Chondrocyte (in vitro differentiated cells): ENCODE results near the gene PPP3CB. TPM values are rescaled to one million over a fixed set of nuclear protein-coding genes. Genes with fewer than 3 reads are reported as not detected.

ENCODE experiments used
- DNase-seq: peaks from one replicate; pipeline ENCODE4 v3.0.0; 2021; ENCODE audit warnings: mixed read lengths, low spot score
- H3K27ac Mint-ChIP-seq: one replicate; pipeline ENCODE4 v1.8.0; 2021; ENCODE audit warnings: mild to moderate bottlenecking, moderate library complexity, mixed read lengths; ENCODE audit not compliant: unreplicated experiment
- H3K27me3 Mint-ChIP-seq: 2 replicates; pipeline ENCODE4 v1.8.0; 2021; ENCODE audit warnings: low read depth, mixed read lengths
- H3K36me3 Mint-ChIP-seq: 2 replicates; pipeline ENCODE4 v1.8.0; 2021; ENCODE audit warnings: low read depth, mixed read lengths
- H3K4me1 Mint-ChIP-seq: 2 replicates; pipeline ENCODE4 v1.8.0; 2021; ENCODE audit warnings: low read depth, mild to moderate bottlenecking, mixed read lengths
- H3K4me3 Mint-ChIP-seq: one replicate; pipeline ENCODE4 v1.8.0; 2021; ENCODE audit warnings: mild to moderate bottlenecking, moderate library complexity, mixed read lengths; ENCODE audit not compliant: unreplicated experiment
- H3K9me3 Mint-ChIP-seq: 2 replicates; pipeline ENCODE4 v1.8.0; 2021; ENCODE audit warnings: low read depth, mixed read lengths
- CTCF ChIP-seq: fragments of 200-600 bp; sonication (generic); IDR thresholded peaks from 2 replicates; pipeline ENCODE4 v1.5.0; 2021; ENCODE audit warnings: antibody characterized with exemption, mild to moderate bottlenecking, moderate library complexity
- total RNA-seq: library from RNA; stranded (reverse); gene quantifications from 3 replicates; pipeline ENCODE4 v1.2.1, GENCODE V29; 2021

PPP3CB gene
- total RNA-seq, 1 donor from 2014 or later: 61.1 TPM

- no peaks in the 10 kb centered on the region for H3K9me3 Mint-ChIP-seq
- no peaks in the 10 kb centered on the region for H3K36me3 Mint-ChIP-seq
- DNase-seq: no peak
- peak overlapping the region; percentile 79 for H3K4me3 Mint-ChIP-seq
- no peak for TF ChIP-seq CTCF
- no peaks in the 10 kb centered on the region for H3K27me3 Mint-ChIP-seq
- peak overlapping the region; percentile 95 for H3K27ac Mint-ChIP-seq
- H3K4me1 Mint-ChIP-seq: peaks cover 37% of the 10 kb centered on the region
Measured at GRCh38 chr10:73413108-73413527, 82.7 kb downstream of the PPP3CB start.

- TF ChIP-seq CTCF: no peak
- H3K27me3 Mint-ChIP-seq: no peaks in the 10 kb centered on the region
- DNase-seq: no peak
- no peaks in the 10 kb centered on the region for H3K9me3 Mint-ChIP-seq
- H3K4me3 Mint-ChIP-seq: no peak overlapping the region
- H3K36me3 Mint-ChIP-seq: peaks cover 10% of the 10 kb centered on the region
- peaks cover 50% of the 10 kb centered on the region for H3K4me1 Mint-ChIP-seq
- no peak overlapping the region for H3K27ac Mint-ChIP-seq
Measured at GRCh38 chr10:73410897-73411296, 84.9 kb downstream of the PPP3CB start.

- DNase-seq: no peak
- no peak for TF ChIP-seq CTCF
- H3K36me3 Mint-ChIP-seq: peaks cover 10% of the 10 kb centered on the region
- no peaks in the 10 kb centered on the region for H3K9me3 Mint-ChIP-seq
- H3K27me3 Mint-ChIP-seq: no peaks in the 10 kb centered on the region
- H3K4me3 Mint-ChIP-seq: no peak overlapping the region
- no peak overlapping the region for H3K27ac Mint-ChIP-seq
- H3K4me1 Mint-ChIP-seq: peaks cover 43% of the 10 kb centered on the region
Measured at GRCh38 chr10:73408978-73409521, 86.8 kb downstream of the PPP3CB start.

GRCh38 chr10:73408061-73408460 is 87.8 kb downstream of the PPP3CB start:
- no peaks in the 10 kb centered on the region for H3K9me3 Mint-ChIP-seq
- DNase-seq: no peak
- no peaks in the 10 kb centered on the region for H3K27me3 Mint-ChIP-seq
- H3K27ac Mint-ChIP-seq: peak overlapping the region; percentile 36
- H3K4me1 Mint-ChIP-seq: peaks cover 40% of the 10 kb centered on the region
- TF ChIP-seq CTCF: no peak
- peaks cover 10% of the 10 kb centered on the region for H3K36me3 Mint-ChIP-seq
- H3K4me3 Mint-ChIP-seq: no peak overlapping the region

- no peak overlapping the region for H3K27ac Mint-ChIP-seq
- H3K36me3 Mint-ChIP-seq: peaks cover 10% of the 10 kb centered on the region
- no peak for DNase-seq
- no peak overlapping the region for H3K4me3 Mint-ChIP-seq
- no peak for TF ChIP-seq CTCF
- no peaks in the 10 kb centered on the region for H3K9me3 Mint-ChIP-seq
- H3K4me1 Mint-ChIP-seq: peaks cover 35% of the 10 kb centered on the region
- H3K27me3 Mint-ChIP-seq: no peaks in the 10 kb centered on the region
Measured at GRCh38 chr10:73407495-73407894, 88.3 kb downstream of the PPP3CB start.
